ENCODE results near the gene LACTB.

LACTB gene, protein sequence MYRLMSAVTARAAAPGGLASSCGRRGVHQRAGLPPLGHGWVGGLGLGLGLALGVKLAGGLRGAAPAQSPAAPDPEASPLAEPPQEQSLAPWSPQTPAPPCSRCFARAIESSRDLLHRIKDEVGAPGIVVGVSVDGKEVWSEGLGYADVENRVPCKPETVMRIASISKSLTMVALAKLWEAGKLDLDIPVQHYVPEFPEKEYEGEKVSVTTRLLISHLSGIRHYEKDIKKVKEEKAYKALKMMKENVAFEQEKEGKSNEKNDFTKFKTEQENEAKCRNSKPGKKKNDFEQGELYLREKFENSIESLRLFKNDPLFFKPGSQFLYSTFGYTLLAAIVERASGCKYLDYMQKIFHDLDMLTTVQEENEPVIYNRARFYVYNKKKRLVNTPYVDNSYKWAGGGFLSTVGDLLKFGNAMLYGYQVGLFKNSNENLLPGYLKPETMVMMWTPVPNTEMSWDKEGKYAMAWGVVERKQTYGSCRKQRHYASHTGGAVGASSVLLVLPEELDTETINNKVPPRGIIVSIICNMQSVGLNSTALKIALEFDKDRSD

DNA sequence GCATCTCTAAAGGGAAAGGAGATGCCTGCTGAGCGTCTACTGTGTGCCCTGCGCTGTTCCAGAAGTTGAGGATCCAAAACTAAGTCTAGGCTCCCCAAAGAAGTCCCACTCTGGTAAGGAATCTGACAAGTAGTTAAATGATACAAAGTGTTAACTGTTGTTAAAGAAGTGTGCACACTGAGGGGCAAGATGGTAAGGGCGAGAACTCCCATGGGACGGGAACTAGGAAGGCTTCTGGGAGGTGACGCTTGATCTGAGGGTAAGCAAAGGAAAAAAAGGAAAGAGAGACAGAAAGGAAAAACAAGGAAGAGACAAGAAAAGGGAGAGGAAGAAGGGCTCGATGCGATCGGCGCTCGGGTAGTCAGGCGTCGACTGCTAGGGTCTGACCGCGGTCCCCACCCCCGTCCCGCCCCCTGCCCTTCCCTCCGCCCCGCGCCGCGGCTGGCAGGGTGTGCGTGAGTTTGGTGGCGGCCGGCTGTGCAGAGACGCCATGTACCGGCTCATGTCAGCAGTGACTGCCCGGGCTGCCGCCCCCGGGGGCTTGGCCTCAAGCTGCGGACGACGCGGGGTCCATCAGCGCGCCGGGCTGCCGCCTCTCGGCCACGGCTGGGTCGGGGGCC lies at the start of gene LACTB:
TSS of gene LACTB (plus strand) at position 480 of the 620 bp plus-strand sequence. CDS start at position 491, 11 bp downstream.
- DNase-seq = peak; percentile 50

DNA sequence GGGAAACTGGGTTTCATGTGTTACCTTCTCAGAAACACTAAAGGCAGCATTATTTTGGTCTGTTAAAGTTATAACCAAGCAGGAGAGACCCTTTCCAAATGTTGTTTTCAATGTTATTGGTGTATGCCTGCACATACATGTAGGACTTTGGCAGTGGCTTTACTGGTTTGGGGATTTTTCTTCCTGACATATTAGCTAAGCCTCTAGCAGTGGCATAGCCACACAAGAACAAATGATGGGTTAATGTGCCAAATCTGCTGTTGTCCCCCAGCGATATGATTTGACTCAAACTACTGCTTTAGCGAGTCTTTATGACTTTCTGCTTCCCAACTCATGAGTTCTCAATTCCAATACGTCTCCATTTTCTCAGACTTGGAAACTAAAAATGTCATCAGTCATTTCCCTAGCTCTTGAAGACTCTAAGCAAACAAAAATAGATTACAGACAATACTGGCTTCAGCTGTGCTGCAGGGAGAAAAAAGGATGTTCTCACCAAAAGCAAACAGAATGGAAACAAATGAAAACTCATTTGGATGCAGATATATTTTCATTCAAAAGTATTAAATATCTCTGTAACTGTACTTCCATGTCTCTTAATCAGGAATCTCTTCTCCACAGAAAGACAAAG lies 49.5 kb upstream of the LACTB start:
- no peak for DNase-seq

DNA sequence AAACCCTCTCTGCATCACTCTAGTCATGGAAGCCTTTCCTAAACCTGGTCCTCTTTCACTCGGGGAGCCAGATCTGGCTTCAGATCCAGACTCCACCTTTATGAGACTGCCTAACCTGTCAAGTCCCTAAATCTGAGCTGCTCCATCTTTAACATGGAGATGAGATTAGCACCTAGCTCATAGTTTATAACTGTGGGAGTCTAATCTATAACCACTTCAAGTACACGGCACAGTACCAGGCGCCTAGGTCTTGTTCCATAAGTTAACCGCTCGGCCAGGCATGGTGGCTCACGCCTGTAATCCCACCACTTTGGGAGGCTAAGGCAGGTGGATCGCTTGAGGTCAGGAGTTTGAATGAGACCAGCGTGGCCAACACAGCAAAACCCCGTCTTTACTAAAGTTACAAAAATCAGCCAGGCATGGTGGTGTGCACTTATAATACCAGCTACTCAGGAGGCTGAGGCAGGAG lies 48.8 kb upstream of the LACTB start:
- no peak for DNase-seq

DNA sequence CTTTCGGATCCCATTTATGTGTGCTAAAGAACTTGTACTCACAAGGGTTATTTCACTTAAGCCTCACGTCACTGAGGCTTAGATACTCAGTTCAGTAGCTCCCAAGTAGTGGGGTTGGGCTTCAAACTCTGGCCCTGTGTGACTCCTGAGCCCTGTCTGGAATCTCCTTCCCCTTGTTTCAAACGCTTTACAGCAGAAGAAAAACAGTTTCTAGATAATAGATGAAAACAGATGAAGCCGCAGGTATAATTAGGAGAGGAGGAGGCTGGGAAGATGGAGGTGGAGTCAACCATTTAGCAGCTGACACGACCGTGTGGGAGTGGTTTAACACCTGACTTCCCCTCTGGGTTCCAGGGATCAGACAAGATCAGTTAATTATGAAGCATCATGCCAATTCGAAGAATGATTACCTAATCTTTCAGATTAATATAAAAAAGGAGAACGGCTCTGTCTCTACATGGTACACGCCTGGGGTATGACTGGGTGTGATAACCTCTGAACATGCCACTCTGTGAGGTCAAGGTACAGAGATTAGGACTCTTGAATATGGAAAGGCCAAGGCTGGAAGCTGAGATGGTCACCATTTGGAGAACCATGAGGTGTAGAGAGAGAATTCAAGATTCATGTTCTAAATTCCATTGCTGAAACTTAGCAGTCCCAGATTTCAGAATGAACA lies 48.0 kb upstream of the LACTB start:
- no peak for DNase-seq

DNA sequence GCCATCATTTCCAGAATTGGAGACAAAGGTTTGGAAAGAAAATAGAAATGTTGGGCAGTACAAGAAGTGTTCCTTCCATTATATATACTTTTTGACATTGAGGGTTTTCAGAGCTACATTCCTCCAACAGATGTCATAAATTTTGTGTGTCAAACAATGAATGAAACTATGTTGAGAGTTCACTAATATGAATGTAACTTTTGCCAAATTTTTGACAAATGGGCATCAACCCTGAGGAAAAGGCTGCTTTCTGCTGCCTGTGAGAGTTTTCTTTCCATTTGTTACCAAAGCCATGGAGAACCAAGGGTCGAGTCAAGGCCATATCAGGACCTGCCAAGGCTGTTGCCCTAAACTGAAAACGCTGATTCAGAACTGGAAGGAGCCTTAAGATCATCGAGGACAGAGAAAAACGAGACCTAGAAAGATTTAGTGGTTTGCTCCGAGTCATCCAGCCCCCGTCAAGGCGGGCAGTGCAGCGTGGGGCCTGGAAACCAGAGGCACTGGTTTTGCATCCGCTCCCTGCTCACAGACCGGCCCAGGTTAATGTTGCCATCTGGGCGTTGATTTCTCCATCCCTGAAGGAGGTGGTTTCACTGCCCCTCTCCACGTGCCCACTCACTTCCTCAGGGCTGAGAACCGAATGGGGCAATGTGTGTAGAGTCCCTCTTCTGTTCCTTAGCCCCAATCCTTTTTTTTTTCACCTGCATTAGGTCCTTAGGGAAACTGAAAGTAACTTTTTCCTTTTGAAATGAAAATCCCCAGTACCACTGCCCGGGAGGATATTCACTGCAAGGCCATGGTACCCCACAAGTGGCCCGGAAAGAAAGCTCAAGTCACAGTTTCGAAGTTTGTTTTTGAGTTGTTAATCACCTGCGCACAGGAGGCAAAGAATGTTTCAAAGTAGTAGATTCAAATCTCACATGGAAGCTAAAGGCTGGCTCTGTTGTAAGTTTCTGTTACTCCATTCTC lies 46.4 kb upstream of the LACTB start:
- DNase-seq = no peak

DNA sequence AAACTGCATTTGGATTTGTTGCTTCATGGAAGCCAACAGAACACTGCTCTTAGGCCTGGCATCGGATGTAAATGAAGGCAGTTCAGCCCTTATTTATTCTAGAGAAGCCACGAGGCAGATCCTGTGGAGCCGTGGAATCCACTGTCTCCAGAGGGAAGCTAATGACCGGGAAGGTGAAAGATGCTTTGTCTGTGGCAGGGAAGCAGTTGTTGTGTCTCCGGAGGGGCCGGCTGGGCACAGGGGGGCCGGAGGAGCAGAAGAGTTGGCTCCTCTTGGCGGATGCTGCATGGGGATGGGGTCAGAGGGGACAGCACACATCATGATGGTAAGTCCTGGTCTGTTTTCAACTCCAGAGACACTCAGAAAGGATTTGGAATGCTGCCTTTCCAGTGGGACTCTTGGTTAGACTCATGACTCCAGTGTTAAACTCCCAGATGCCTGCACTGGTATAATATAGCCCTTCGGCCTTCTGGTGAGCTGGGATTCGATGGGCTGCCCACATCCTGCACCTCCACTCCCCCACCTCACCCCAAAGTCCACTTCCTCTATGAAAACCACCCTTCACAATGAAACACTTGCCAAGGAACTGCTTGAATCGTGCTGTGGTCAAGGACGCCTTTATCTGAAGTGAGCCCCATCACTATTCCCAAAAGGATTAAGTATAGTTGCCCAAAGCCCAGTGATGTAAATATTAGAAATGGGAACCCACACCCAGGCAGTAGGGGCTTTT lies 45.5 kb upstream of the LACTB start:
- DNase-seq = no peak

DNA sequence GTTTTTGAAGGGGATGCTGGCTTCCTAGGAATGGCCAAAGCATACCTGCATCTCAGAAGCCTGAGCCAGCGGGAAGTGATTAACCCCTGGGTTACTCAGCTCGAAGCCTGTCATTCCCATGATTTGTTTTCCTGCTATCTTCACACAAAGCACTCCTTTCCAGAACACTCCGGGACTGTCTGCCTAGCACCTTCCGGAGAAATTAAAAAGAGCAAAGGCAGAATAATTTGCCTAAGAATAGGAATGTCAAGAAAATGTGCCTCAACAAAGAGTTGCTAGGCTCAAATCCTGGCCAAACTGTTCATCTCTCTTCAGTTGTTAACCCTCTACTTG lies 45.0 kb upstream of the LACTB start:
- DNase-seq = no peak

DNA sequence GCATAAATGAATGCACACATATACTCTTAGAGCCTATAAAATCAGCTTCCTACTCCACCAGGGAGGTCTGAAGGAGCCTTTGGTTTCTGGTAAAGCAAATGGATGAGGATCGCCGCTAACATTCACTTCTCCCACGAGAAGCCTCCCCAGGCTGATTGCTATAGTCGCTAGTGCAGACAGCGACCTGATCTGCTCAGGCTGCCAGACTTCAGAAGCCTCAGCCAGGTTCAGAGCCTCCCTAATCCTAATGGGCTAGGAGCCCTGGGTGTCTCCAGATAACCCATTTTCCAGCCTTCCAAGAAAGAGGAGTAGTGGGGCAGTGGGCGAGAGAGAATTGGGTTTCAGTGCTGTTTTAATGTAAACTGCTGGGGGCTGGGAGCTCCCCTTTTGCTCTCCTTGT lies 43.7 kb upstream of the LACTB start:
- no peak for DNase-seq

DNA sequence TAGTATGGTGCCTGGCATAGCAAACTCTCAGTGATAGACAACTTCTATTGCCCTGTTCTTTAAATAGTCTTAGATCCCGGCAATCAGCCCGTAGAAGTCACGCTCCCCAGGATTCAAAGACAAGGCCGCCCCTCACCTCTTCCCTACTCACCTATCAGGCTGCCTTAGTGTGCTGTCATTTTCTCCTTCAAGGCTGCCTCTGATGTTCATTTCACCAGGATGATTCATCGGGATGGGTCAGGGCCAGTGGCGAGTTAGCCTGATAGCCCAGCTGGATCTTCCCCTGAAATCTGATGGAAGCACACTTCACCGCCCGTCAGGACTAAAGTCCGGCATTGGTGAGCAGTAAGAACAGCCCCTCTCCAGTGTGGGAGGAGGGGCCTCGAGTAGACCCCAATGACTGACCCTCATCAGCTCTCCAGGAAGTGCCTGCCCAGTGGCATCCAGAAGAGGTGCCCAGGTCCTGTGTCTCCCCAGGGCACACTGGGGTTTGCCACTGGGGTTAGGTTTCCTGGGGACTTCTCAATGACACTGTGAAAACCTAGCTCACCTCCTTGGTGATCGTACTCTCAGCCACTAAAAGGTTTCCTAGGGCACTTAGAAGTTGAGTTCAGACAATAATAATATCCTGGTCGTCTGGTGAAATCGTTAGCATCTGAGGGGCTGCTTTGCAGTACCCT lies 41.6 kb upstream of the LACTB start:
- no peak for DNase-seq

DNA sequence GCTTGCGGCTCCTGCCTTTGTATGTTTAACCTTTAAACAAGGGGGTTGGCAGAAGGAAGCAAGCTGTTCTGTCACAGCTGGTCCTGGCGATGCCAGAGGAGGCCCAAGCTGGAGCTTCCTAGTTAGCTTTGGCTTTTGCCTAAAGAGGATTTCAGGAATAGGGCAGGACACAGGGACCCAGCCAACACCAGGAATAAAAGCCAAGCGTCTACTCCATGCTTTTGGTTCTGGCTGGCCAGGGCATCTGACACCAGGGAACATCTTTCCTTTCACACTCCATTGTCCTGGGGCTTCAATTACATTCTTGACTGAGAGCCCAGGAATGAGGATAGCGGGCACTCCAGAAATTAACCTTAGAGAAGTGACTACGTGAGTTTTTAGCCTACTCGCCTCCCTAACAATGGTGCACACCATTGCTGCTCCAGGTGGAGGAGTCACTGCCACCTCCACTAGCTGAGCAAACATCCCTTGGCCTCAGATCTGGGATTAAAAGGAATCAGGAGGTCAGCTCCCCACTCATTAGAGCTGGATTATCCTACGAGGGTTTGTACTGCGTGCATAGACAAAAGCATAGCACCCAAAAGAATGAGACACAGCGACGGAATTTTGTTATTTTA lies 40.9 kb upstream of the LACTB start:
- peak; percentile 50 for DNase-seq

DNA sequence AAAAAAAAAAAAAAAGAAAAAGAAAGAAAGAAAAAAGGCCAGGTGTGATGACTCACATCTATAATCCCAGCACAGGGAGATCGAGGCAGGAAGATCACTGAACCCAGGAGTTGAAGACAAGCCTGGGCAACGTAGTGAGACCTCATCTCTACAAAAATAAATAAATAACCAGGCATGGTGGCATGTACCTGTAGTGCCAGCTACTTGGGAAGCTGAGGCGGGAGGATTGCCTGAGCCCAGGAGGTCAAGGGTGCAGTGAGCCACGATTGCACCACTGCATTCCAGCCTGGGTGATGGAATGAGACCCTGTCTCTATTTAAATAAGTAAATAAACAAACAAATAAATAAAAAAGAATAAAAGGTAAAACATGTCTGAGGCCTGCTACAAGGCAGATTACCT lies 39.3 kb upstream of the LACTB start:
- DNase-seq = no peak

DNA sequence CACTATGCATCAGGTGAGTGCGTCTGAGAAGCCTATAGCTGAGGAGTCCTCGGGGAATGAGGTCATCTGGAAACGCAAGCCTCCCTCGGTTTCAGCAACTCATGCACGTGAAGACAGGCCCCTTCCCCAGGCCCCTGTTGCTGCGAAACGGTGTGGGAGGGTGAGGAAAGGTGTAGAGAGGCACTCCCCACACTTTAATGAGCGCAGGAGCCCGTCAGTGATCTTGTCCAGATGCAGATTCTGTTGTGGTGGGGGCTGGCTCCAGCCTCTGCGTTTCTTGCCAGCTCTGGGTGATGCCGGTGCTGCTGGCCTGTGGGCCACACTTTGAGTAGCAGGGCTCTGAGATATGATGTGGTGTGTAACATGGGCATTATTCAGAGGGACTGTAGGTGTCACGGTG lies 38.6 kb upstream of the LACTB start:
- no peak for DNase-seq

DNA sequence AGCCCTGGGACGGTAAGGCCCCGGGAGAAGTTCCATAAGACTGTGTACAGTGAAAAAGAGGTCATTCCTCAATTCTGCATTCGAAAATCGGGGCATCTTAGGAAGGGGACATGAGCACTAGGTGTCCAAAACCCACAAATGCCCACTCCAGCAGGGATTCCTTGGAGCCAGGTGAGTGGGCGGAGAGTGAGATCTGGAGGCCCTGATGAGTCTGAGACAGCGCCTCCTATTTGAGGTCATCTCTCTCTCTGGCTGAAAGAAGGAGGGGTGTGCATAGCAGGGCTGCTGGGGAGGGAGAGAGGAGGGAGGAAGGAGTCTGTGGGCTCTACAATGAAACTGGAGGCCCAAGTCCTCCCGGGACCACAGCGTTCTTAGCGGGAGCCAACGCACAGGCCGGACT lies 38.1 kb upstream of the LACTB start:
- DNase-seq = no peak

DNA sequence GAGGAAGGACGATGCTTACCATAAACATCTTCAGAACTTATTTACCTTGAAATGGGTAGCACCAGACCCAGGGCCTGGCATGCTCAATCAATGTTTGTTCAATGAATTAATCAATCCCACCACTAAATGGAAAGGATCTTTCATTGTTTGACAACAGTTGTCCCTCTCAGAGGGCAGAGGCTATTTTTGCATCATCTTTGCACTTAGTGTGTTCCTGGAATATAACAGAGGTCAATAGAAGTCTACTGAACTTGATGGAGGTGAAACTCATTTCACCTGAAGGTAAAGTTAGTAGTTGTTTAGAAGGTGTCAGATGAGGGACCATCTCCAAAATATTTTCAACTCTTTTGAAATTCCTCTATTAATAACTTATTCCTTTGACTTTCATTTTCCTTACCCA lies 36.9 kb upstream of the LACTB start:
- no peak for DNase-seq

DNA sequence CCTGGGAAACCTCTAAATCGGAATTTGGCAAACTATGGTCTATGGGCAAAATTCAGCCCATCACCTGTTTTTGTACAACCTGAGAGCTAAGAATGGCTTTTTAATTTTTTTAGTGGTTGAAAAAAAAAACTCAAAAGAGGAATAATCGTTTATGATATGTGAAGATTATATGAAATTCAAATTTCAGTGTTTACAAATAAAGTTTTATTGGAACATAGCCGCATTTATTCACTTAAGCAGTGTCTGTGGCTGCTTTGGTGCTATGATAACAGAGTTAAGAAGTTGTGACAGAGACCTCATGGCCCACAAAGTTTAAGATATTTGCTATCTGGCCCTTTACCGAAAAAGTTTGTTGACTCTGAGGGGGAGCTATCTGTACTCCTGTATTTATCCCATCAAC lies 36.4 kb upstream of the LACTB start:
- DNase-seq = no peak

DNA sequence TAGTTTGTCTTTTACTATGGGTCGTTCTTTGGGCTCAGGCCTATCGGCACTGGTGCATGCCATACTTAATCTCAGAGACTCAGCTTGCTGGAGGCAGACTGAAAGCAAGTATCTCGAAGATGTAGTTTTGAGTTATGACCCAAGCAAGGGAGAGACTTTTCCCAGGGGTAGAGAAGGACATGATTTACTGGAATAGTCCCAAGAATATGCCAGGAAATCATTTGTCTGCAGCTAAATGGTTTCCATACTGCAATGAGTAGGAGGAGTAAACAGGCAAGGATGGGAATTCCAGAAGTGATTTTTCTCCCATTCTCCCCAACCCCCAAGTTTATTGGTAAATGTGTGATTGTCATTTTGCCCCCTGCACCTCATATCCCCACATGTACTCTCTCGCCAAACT lies 35.4 kb upstream of the LACTB start:
- no peak for DNase-seq

DNA sequence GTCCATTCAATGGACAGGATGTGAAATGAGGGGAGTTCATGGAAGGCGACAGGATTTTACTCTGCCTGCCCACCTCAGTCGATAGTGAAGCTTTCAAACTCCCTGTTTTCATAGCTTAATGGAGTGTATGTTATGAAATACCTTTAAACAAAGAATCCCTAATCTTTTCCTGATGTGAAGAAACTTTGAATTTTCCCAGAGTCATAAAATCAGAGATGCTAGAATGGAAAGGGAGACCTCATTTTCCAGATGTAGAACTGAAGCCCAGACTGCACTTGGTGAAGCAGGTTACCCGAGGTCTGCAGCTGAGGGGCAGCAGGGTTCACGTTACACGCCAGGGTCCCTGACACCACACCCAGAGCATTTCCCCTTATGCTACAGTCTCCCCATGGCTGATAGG lies 34.7 kb upstream of the LACTB start:
- DNase-seq = no peak

DNA sequence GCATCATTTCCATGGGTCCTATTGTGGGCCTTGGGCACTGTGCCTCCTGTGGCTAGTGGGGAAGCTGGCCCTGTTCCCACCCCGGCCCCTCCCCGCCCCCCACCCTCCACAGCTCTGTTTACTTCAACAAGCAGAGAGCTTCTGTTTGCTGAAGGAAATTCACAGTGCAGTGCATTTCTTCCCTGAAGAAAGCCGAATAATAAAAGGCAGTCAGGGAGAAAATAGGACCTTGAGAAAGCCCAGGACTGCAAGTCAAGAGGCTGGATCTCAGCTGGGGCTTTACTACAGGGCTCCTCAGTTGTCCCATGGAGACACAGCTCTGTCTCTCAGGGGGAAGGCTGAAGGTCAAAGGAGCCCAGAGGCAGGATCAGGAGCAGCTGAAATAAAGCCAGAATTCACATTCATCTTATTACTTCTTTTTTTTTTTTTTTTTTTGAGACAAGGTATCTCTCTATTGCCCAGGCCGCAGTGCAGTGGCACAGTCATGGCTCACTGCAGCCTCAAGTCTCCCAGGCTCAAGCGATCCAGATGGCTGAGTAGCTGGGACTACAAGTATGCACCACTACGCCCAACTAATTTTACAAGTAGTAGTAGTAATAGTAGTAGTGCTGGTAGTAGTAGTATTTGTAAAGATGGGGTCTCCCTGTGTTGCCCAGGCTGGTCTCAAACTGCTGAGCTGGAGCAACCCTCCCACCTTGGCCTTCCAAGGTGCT lies 33.0 kb upstream of the LACTB start:
- no peak for DNase-seq

DNA sequence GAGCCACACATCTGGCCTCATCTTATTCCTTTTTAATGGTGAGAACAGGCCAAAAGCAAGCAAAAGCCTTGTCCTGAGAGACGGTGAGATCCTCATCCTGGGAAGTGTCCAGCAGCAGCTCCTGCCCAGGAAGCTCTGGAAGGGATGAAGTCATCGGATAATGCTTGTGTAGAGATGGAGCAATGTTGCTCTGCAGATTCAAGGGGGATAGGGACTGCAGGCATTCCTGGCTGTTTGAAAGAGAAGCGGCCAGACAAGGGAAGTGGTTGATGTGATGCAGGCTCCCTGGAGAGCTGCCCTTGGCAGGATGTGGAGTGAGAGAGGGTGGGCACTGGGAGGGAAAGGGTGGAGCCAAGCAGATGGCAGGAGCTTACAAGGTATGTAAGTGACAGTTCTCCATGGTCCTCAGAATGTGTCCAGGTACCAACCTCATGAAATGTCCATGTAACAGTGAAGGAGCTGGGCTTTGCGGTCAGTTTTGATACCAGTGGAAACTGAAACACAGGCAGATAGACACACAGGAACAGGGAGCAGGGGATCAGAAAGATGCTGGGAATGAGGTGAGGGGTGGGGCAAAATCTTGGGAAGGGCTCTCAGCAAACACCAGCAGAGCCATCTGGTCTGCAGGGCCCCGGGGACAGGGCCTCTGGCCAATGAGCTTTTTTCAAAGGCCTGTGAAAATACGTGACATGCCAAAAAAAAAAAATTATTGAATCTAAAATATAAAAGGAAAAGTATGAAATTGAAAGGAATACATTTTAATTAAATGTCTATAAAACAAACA lies 32.2 kb upstream of the LACTB start:
- DNase-seq = peak; percentile 46

Measured in NCI-H446 treated with DMSO at 0.1 percent for 48 hours (cell line).